Measurements from ENCODE around the gene CACNA1H. TPM values are rescaled to one million over a fixed set of nuclear protein-coding genes. Genes with fewer than 3 reads are reported as not detected.

The CACNA1H gene
- total and polyA plus RNA-seq, 9 of the 15 experiments (the other 6 are each of a cell fraction or from before 2014, with no cell fraction given): 0.10 to 0.18 TPM; not detected in 7

DNA sequence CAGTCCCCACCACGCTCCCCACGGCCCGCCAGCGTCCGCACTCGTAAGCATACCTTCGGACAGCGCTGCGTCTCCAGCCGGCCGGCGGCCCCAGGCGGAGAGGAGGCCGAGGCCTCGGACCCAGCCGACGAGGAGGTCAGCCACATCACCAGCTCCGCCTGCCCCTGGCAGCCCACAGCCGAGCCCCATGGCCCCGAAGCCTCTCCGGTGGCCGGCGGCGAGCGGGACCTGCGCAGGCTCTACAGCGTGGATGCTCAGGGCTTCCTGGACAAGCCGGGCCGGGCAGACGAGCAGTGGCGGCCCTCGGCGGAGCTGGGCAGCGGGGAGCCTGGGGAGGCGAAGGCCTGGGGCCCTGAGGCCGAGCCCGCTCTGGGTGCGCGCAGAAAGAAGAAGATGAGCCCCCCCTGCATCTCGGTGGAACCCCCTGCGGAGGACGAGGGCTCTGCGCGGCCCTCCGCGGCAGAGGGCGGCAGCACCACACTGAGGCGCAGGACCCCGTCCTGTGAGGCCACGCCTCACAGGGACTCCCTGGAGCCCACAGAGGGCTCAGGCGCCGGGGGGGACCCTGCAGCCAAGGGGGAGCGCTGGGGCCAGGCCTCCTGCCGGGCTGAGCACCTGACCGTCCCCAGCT is 67.3 kb downstream of the CACNA1H start (continued):
- TF ChIP-seq, protein P1, sequence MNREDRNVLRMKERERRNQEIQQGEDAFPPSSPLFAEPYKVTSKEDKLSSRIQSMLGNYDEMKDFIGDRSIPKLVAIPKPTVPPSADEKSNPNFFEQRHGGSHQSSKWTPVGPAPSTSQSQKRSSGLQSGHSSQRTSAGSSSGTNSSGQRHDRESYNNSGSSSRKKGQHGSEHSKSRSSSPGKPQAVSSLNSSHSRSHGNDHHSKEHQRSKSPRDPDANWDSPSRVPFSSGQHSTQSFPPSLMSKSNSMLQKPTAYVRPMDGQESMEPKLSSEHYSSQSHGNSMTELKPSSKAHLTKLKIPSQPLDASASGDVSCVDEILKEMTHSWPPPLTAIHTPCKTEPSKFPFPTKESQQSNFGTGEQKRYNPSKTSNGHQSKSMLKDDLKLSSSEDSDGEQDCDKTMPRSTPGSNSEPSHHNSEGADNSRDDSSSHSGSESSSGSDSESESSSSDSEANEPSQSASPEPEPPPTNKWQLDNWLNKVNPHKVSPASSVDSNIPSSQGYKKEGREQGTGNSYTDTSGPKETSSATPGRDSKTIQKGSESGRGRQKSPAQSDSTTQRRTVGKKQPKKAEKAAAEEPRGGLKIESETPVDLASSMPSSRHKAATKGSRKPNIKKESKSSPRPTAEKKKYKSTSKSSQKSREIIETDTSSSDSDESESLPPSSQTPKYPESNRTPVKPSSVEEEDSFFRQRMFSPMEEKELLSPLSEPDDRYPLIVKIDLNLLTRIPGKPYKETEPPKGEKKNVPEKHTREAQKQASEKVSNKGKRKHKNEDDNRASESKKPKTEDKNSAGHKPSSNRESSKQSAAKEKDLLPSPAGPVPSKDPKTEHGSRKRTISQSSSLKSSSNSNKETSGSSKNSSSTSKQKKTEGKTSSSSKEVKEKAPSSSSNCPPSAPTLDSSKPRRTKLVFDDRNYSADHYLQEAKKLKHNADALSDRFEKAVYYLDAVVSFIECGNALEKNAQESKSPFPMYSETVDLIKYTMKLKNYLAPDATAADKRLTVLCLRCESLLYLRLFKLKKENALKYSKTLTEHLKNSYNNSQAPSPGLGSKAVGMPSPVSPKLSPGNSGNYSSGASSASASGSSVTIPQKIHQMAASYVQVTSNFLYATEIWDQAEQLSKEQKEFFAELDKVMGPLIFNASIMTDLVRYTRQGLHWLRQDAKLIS (CRISPR knock-in tag; IDR thresholded peaks at IDR 0.05): no peak
- TF ChIP-seq PYGO2 (tag; IDR thresholded peaks at IDR 0.05) (no peak), HIVEP1 (CRISPR knock-in tag; IDR thresholded peaks at IDR 0.05) (no peak), ZNF263 (CRISPR knock-in tag; IDR thresholded peaks at IDR 0.05; ENCODE audit: borderline replicate concordance) (no peak; the same call in 1 of the 2 replicates), ZNF551 (CRISPR knock-in tag; IDR thresholded peaks at IDR 0.05) (no peak), RCOR1 (IDR thresholded peaks at IDR 0.05; ENCODE audit: borderline replicate concordance in 1 of 2, low read depth in 2 of 2, low read length in 2 of 2) (no peak), TCF3 (CRISPR knock-in tag; IDR thresholded peaks at IDR 0.05) (no peak), HNRNPL (IDR thresholded peaks at IDR 0.05; ENCODE audit: low read depth, low read length) (no peak), U2AF1 (optimal IDR thresholded peaks at IDR 0.05; ENCODE audit: low read depth, low read length) (no peak), ZNF717 (CRISPR knock-in tag; IDR thresholded peaks at IDR 0.05) (no peak), ZNF778 (CRISPR knock-in tag; IDR thresholded peaks at IDR 0.05) (no peak), IRF2 (CRISPR knock-in tag; IDR thresholded peaks at IDR 0.05) (no peak), MECOM (CRISPR knock-in tag; IDR thresholded peaks at IDR 0.05) (no peak), DDX20 (tag; IDR thresholded peaks at IDR 0.05; ENCODE audit: low read depth) (no peak), RBM39 (optimal IDR thresholded peaks at IDR 0.05; ENCODE audit: low read depth, low read length) (no peak)
- TF ChIP-seq, protein P2, sequence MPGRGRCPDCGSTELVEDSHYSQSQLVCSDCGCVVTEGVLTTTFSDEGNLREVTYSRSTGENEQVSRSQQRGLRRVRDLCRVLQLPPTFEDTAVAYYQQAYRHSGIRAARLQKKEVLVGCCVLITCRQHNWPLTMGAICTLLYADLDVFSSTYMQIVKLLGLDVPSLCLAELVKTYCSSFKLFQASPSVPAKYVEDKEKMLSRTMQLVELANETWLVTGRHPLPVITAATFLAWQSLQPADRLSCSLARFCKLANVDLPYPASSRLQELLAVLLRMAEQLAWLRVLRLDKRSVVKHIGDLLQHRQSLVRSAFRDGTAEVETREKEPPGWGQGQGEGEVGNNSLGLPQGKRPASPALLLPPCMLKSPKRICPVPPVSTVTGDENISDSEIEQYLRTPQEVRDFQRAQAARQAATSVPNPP (IDR thresholded peaks at IDR 0.05; ENCODE audit: borderline replicate concordance, insufficient read depth, insufficient read length): no peak
- TF ChIP-seq, protein P3, sequence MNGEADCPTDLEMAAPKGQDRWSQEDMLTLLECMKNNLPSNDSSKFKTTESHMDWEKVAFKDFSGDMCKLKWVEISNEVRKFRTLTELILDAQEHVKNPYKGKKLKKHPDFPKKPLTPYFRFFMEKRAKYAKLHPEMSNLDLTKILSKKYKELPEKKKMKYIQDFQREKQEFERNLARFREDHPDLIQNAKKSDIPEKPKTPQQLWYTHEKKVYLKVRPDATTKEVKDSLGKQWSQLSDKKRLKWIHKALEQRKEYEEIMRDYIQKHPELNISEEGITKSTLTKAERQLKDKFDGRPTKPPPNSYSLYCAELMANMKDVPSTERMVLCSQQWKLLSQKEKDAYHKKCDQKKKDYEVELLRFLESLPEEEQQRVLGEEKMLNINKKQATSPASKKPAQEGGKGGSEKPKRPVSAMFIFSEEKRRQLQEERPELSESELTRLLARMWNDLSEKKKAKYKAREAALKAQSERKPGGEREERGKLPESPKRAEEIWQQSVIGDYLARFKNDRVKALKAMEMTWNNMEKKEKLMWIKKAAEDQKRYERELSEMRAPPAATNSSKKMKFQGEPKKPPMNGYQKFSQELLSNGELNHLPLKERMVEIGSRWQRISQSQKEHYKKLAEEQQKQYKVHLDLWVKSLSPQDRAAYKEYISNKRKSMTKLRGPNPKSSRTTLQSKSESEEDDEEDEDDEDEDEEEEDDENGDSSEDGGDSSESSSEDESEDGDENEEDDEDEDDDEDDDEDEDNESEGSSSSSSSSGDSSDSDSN (IDR thresholded peaks at IDR 0.05; ENCODE audit: borderline replicate concordance in 1 of 2, low read depth in 2 of 2, low read length in 2 of 2): 0 out of 4 replicates have a peak, but pooled peaks of 1 of the 2 experiments have one; percentile 46
- TF ChIP-seq, protein P4, sequence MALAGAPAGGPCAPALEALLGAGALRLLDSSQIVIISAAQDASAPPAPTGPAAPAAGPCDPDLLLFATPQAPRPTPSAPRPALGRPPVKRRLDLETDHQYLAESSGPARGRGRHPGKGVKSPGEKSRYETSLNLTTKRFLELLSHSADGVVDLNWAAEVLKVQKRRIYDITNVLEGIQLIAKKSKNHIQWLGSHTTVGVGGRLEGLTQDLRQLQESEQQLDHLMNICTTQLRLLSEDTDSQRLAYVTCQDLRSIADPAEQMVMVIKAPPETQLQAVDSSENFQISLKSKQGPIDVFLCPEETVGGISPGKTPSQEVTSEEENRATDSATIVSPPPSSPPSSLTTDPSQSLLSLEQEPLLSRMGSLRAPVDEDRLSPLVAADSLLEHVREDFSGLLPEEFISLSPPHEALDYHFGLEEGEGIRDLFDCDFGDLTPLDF (CRISPR knock-in tag; IDR thresholded peaks at IDR 0.05): no peak

Data from K562 (cell line).